ENCODE results near the gene ANAPC2.

The ANAPC2 gene

GRCh38 chr9:137167277-137167746, 21.0 kb downstream of the ANAPC2 start:
- no peaks in the 10 kb centered on the region for H3K9me3 ChIP-seq (ENCODE audit: insufficient read depth, low read length, severe bottlenecking)
- no peaks in the 10 kb centered on the region for H4K20me1 ChIP-seq (ENCODE audit: insufficient read depth, low read length)
- no peaks in the 10 kb centered on the region for H3K79me2 ChIP-seq (ENCODE audit: insufficient read depth, low read length)
- no peak overlapping the region for H3K4me3 ChIP-seq (ENCODE audit: low read depth in 1 of 2, low read length in 2 of 2)
- H3K27me3 ChIP-seq (ENCODE audit: insufficient read depth, low read length, poor library complexity), result peaks cover 28% of the 10 kb centered on the region
- H3K4me1 ChIP-seq (ENCODE audit: insufficient read depth, low read length), result no peaks in the 10 kb centered on the region
- no peak overlapping the region for H3K27ac ChIP-seq (ENCODE audit: low read length)
- TF ChIP-seq CTCF (IDR thresholded peaks at IDR 0.05; ENCODE audit: borderline replicate concordance, extremely low read depth, low read length, poor library complexity, severe bottlenecking) (no peak), EZH2 (IDR thresholded peaks at IDR 0.05; ENCODE audit: borderline replicate concordance, low read depth, low read length, severe bottlenecking) (no peak)
- H3K36me3 ChIP-seq (ENCODE audit: insufficient read depth, low read length), result no peaks in the 10 kb centered on the region
- H3K4me2 ChIP-seq (ENCODE audit: insufficient read depth, low read length), result no peak overlapping the region
- H2AFZ ChIP-seq (ENCODE audit: low read depth, low read length), result no peak overlapping the region
- no peak overlapping the region for H3K9ac ChIP-seq (ENCODE audit: low read depth, low read length)
- DNase-seq (no peak), ATAC-seq (ENCODE audit: insufficient read depth, low read depth) (peak; percentile 44; the same call in 1 of the 3 replicates)

- Histone ChIP-seq H3K79me2 (ENCODE audit: insufficient read depth, low read length) (no peaks in the 10 kb centered on the region), H3K9ac (ENCODE audit: low read depth, low read length) (no peak overlapping the region), H3K9me3 (ENCODE audit: insufficient read depth, low read length, severe bottlenecking) (no peaks in the 10 kb centered on the region), H2AFZ (ENCODE audit: low read depth, low read length) (no peak overlapping the region), H3K36me3 (ENCODE audit: insufficient read depth, low read length) (no peaks in the 10 kb centered on the region), H3K27ac (ENCODE audit: low read length) (no peak overlapping the region), H3K4me1 (ENCODE audit: insufficient read depth, low read length) (no peaks in the 10 kb centered on the region), H3K4me2 (ENCODE audit: insufficient read depth, low read length) (no peak overlapping the region), H4K20me1 (ENCODE audit: insufficient read depth, low read length) (no peaks in the 10 kb centered on the region), H3K27me3 (ENCODE audit: insufficient read depth, low read length, poor library complexity) (peaks cover 28% of the 10 kb centered on the region), H3K4me3 (ENCODE audit: low read depth in 1 of 2, low read length in 2 of 2) (no peak overlapping the region)
- DNase-seq, result no peak
- TF ChIP-seq CTCF (IDR thresholded peaks at IDR 0.05; ENCODE audit: borderline replicate concordance, extremely low read depth, low read length, poor library complexity, severe bottlenecking) (no peak), EZH2 (IDR thresholded peaks at IDR 0.05; ENCODE audit: borderline replicate concordance, low read depth, low read length, severe bottlenecking) (no peak)
- ATAC-seq (ENCODE audit: insufficient read depth, low read depth), result no peak
Observed at GRCh38 chr9:137166380-137167229, 21.8 kb downstream of the ANAPC2 start.

- Histone ChIP-seq H3K9ac (ENCODE audit: low read depth, low read length) (no peak overlapping the region), H4K20me1 (ENCODE audit: insufficient read depth, low read length) (no peaks in the 10 kb centered on the region), H3K4me1 (ENCODE audit: insufficient read depth, low read length) (no peaks in the 10 kb centered on the region), H3K27me3 (ENCODE audit: insufficient read depth, low read length, poor library complexity) (peaks cover 28% of the 10 kb centered on the region), H3K4me2 (ENCODE audit: insufficient read depth, low read length) (no peak overlapping the region), H2AFZ (ENCODE audit: low read depth, low read length) (no peak overlapping the region), H3K27ac (ENCODE audit: low read length) (no peak overlapping the region), H3K4me3 (ENCODE audit: low read depth in 1 of 2, low read length in 2 of 2) (no peak overlapping the region), H3K79me2 (ENCODE audit: insufficient read depth, low read length) (no peaks in the 10 kb centered on the region), H3K9me3 (ENCODE audit: insufficient read depth, low read length, severe bottlenecking) (no peaks in the 10 kb centered on the region), H3K36me3 (ENCODE audit: insufficient read depth, low read length) (no peaks in the 10 kb centered on the region)
- no peak for DNase-seq
- TF ChIP-seq CTCF (IDR thresholded peaks at IDR 0.05; ENCODE audit: borderline replicate concordance, extremely low read depth, low read length, poor library complexity, severe bottlenecking) (no peak), EZH2 (IDR thresholded peaks at IDR 0.05; ENCODE audit: borderline replicate concordance, low read depth, low read length, severe bottlenecking) (no peak)
- no peak for ATAC-seq (ENCODE audit: insufficient read depth, low read depth)
Observed at GRCh38 chr9:137165250-137165836, 23.0 kb downstream of the ANAPC2 start.

Data from DND-41 (cell line).